Thoracic aorta (tissue), 2 donors: ENCODE measurements around the gene GPR18. TPM values are rescaled to one million over a fixed set of nuclear protein-coding genes. Genes with fewer than 3 reads are reported as not detected.
A peak's percentile ranks its signal among the peaks of the same experiment; 100 is the strongest.

Experiments used
- ATAC-seq: fragments of 150-250 bp; one replicate; pipeline ENCODE4 v1.8.0; 2017; ENCODE audit warnings: low read depth; ENCODE audit not compliant: insufficient number of reproducible peaks, low FRiP score
- DNase-seq: peaks from one replicate; pipeline ENCODE4 v3.0.0-alpha.2; 2020; ENCODE audit warnings: low spot score
- H3K27ac ChIP-seq, 2 donors: fragments of 200-600 bp; sonication (generic); 1 replicate in 1 of 2; 2 replicates in 1 of 2; pipeline ENCODE4 v1.5.1; 2016; ENCODE audit warnings: mild to moderate bottlenecking in 2 of 2, moderate library complexity in 2 of 2
- H3K27me3 ChIP-seq: fragments of 200-600 bp; sonication (generic); replicated peaks from 2 replicates; pipeline ENCODE4 v1.6.0; 2016; ENCODE audit warnings: mild to moderate bottlenecking; ENCODE audit not compliant: insufficient read depth
- H3K36me3 ChIP-seq: fragments of 200-600 bp; sonication (generic); one replicate; pipeline ENCODE4 v1.5.1; 2016
- H3K4me1 ChIP-seq, 2 donors: fragments of 200-600 bp; sonication (generic); 1 replicate in 1 of 2; 2 replicates in 1 of 2; pipeline versions ENCODE4 v1.5.1 to v1.6.0; 2016; ENCODE audit warnings: low read depth in 2 of 2, mild to moderate bottlenecking in 1 of 2; ENCODE audit not compliant: control insufficient read depth in 1 of 2
- H3K4me3 ChIP-seq: fragments of 200-600 bp; sonication (generic); 2 replicates; pipeline ENCODE4 v1.5.1; 2016; ENCODE audit warnings: mild to moderate bottlenecking
- H3K9me3 ChIP-seq: fragments of 200-600 bp; sonication (generic); 2 replicates; pipeline ENCODE4 v1.5.1; 2016
- CTCF ChIP-seq: fragments of 200-600 bp; sonication (generic); IDR thresholded peaks from one replicate; pipeline ENCODE4 v1.5.1; 2019; ENCODE audit warnings: antibody characterized with exemption
- total RNA-seq, 2 donors: library from RNA; depleted of rRNA; stranded (reverse); fragments of >200 nt; gene quantifications; one replicate each; pipeline versions ENCODE4 v1.1.0 to v1.2.3, GENCODE V29; 2016

GPR18 gene
- total RNA-seq, 2 donors from 2014 or later, result not detected

GRCh38 chr13:99257291-99257690, 888 bp downstream of the GPR18 start:
- H3K36me3 ChIP-seq, result no peaks in the 10 kb centered on the region
- no peak overlapping the region for H3K27ac ChIP-seq
- no peaks in the 10 kb centered on the region for H3K27me3 ChIP-seq
- DNase-seq, result no peak
- peaks cover 4 to 9% of the 10 kb centered on the region in 2 donors for H3K4me1 ChIP-seq
- TF ChIP-seq CTCF, result no peak
- no peak for ATAC-seq
- no peak overlapping the region for H3K4me3 ChIP-seq
- H3K9me3 ChIP-seq, result no peaks in the 10 kb centered on the region

DNA sequence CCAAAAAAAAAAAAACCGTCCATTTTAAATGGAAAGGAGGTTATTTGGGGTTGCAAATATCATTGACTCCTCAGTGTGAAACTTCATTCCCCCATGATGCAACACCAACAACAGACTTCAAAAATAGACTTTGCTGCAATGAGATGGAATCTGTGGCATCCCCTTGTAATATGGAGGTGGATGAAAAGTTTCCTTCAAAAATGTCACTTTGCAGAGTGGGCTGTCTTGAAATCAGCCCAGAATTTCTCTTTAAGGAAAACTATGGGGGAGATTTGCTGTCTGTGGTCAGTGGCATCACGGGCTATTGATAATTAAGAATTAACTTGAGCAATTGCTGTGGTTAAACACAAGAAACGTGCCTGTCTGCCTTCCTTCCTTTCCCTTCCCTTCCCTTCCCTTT, 1.5 kb downstream of the GPR18 start:
- Histone ChIP-seq H3K9me3 (no peaks in the 10 kb centered on the region), H3K4me3 (no peak overlapping the region), H3K27ac (peak overlapping the region in 1 of 2 donors; percentile 2), H3K36me3 (no peaks in the 10 kb centered on the region), H3K27me3 (no peaks in the 10 kb centered on the region), H3K4me1 (peaks cover 4 to 9% of the 10 kb centered on the region in 2 donors)
- DNase-seq (no peak), ATAC-seq (no peak)
- no peak for TF ChIP-seq CTCF

- no peak for DNase-seq
- no peak for TF ChIP-seq CTCF
- no peaks in the 10 kb centered on the region for H3K9me3 ChIP-seq
- no peak overlapping the region for H3K27ac ChIP-seq
- no peak overlapping the region for H3K4me3 ChIP-seq
- ATAC-seq, result no peak
- no peaks in the 10 kb centered on the region for H3K36me3 ChIP-seq
- H3K4me1 ChIP-seq, result peaks cover 4 to 9% of the 10 kb centered on the region in 2 donors
- no peaks in the 10 kb centered on the region for H3K27me3 ChIP-seq
These were observed 1.9 kb downstream of the GPR18 start for GRCh38 chr13:99256283-99256682.

- Histone ChIP-seq H3K9me3 (no peaks in the 10 kb centered on the region), H3K27me3 (no peaks in the 10 kb centered on the region), H3K27ac (no peak overlapping the region), H3K4me1 (peaks cover 4 to 9% of the 10 kb centered on the region in 2 donors), H3K36me3 (no peaks in the 10 kb centered on the region), H3K4me3 (no peak overlapping the region)
- DNase-seq, result no peak
- ATAC-seq, result no peak
- no peak for TF ChIP-seq CTCF
These were observed 2.9 kb downstream of the GPR18 start for GRCh38 chr13:99255271-99255670.

DNA sequence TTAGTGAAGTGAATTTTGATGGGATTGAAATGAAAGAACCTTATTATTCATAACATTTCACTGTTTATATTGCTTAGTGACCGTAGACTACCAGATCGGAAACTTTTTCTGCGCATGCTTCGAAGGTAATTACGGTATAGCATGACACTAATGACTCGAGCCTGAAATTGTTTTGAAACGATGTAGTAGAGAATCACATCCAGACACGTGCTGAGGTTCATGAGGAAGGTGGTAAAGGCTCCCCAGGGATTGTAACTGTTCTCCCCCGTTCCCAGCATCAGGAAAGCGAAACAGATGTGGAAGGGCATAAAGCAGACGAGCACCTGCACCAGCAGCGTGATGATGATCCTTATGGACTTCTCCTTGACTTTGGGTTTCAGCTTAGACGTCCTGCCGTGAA, 3.3 kb downstream of the GPR18 start:
- peaks cover 4 to 9% of the 10 kb centered on the region in 2 donors for H3K4me1 ChIP-seq
- H3K27me3 ChIP-seq, result no peaks in the 10 kb centered on the region
- no peaks in the 10 kb centered on the region for H3K9me3 ChIP-seq
- ATAC-seq, result no peak
- TF ChIP-seq CTCF, result no peak
- no peak overlapping the region for H3K4me3 ChIP-seq
- H3K27ac ChIP-seq, result no peak overlapping the region
- no peak for DNase-seq
- H3K36me3 ChIP-seq, result no peaks in the 10 kb centered on the region
